HG03060 (cell line): ENCODE measurements around the gene MOSPD3.
"Not testable (repeated sequence)": the region's sequence is repeated elsewhere in the genome, so short reads cannot be mapped to it uniquely, and the experiment has no call there.

ENCODE experiments used
- ATAC-seq: cut with Tn5 transposase; IDR thresholded peaks from one replicate; pipeline ENCODE4 v1.9.1; 2021; ENCODE audit warnings: low read depth, moderate number of reproducible peaks; ENCODE audit not compliant: unreplicated experiment

Gene MOSPD3, protein sequence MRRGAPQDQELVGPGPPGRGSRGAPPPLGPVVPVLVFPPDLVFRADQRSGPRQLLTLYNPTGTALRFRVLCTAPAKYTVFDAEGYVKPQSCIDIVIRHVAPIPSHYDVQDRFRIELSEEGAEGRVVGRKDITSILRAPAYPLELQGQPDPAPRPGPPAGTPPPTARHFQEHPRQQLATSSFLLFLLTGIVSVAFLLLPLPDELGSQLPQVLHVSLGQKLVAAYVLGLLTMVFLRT

DNA sequence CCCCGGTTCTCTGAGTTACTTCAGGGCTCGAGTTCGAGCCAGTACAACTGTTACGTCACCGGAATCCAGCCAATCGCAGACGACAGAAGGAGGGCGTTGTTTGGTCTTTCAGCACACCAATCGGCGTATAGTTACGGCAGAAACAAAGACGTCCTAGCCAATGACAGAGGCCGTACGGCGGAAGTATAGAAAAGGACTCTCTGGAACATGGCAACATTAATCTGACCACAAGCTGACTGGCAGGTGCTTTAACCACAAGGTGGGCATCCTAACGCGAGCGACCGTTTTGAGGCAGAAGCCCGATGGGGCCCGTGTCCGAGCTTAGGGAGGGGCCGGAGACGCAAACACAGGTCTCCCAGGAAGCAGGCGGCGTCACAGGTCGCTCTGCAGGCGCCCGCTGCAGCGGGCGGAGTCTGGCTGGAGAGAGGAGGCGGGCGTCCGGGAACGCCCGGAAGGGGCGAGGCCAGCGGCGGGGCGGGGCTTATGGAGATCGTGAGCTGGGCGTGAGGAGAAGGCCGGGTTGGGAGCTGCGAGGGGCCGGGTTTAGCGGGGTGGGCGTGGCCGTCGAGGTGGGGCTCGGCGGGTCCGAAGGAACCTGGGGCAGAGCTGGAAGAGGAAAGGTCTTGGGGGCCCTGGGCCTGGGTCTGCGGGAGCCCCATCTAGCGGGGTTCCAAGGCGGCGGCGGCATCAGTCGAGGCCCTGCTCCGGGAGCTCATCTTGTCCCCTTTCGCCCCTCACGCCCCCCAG is at the start of gene MOSPD3:
MOSPD3 (plus strand) TSS at position 558 of the 747 bp plus-strand sequence. CDS start 252 bp downstream, outside the sequence.
- peak; percentile 93 for ATAC-seq

DNA sequence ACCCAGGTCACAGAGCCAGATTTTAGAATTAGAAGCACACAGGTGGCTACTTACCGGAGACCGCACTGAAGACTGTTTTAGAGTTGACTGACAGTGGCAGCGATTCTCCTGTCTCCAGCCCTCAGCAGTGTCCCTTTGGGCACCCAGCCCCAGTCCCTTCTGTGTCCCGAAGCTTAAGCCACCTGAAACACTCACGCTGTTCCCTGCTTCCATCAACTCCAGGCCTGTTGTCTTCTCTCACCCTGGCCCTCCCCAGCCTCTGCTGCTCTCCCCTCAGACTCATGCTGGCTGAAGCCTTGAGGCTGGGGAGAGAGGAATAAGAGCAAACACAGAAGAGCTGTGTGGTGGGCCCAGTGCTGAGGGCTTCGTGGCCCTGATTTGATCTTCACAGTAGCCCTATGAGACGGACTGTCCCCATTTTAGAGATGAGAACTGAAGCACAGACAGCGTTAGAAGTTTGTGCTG is 49.2 kb upstream of the MOSPD3 start:
- no peak for ATAC-seq

DNA sequence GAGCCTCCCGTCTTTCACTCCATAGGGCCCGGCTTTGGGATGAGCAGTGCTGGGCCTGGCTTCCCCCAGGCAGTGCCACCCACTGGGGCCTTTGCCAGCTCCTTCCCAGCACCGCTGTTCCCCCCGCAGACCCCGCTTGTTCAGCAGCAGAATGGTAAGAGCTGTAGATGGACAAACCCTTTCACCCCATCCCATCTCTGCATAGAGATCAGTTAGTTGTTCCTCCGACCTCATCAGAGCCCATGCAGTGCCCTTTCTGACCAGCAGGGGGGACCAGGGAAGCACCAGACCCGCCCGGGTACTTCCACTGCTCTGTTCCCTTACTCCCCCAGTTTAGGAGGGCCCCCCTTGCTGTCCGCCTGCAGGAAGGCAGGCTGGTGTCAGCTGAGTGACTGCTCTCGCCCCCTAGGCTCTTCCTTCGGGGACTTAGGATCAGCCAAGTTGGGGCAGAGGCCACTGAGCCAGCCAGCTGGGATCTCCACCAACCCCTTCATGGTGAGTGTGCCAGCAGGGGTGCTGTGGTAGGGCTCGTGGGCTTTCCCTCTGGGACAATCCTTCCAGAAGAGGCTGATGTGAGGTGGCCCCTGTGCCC is 48.4 kb upstream of the MOSPD3 start:
- no peak for ATAC-seq

DNA sequence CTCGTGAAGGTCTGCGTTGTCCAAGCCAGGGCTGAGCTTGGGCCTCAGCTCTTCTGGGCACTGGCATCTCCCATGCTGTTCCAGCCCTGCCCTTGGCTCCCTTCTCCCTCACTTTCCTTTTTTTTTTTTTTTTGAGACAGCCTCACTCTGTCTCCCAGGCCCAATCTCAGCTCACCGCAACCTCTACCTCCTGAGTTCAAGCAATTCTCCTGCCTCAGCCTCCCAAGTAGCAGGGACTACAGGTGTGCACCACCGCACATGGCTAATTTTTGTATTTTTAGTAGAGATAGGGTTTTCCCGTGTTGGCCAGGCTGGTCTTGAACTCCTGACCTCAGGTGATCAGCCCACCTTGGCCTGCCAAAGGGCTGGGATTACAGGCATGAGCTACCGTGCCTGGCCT is 47.9 kb upstream of the MOSPD3 start:
- not testable (repeated sequence) for ATAC-seq

DNA sequence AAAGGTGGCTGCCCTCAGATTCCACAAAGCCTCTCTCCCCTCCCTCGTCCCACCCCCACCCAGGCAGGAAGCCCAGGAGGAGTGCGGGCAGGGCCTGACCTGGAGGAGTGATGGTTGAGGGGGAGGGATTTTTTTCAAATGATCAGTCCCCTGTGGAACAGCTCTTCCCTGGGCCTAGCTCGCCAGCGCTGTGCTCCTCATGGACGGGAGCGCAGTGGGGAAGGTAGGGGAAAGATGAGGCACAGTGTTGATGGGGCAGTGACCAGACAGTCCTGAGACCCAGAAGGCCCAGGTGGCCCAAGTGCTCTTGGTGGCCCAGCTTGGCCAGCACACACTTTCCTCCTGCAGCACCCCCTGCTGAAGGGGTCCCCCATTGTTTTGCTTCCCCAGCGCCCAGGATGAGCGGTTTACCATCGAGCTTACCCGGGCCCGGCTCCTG is 47.2 kb upstream of the MOSPD3 start:
- ATAC-seq: no peak

DNA sequence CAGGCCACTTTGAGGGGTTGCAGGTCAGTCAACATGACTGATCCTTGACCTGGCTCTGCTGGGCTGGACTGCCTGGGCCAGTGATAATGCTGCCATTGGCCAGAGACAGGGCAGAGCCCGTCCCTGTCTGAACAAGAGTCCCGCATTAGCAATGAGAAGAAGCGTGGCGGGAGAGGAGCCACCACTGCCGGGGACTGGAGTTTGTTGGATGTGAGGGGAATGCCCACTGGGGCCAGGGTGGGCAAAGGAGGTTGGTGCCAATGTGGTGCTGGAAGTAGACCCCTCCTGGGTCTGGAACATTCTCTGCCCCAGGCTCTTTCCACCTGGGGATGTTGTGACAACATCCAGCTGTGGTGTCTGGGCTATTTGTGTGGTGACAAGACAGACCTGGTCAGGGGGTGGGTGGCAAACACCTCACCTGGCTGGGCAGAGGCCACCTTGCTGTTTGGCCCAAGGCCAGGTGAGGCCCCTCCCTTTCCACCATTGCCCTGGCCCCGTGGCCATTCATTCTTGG is 46.3 kb upstream of the MOSPD3 start:
- ATAC-seq: no peak

DNA sequence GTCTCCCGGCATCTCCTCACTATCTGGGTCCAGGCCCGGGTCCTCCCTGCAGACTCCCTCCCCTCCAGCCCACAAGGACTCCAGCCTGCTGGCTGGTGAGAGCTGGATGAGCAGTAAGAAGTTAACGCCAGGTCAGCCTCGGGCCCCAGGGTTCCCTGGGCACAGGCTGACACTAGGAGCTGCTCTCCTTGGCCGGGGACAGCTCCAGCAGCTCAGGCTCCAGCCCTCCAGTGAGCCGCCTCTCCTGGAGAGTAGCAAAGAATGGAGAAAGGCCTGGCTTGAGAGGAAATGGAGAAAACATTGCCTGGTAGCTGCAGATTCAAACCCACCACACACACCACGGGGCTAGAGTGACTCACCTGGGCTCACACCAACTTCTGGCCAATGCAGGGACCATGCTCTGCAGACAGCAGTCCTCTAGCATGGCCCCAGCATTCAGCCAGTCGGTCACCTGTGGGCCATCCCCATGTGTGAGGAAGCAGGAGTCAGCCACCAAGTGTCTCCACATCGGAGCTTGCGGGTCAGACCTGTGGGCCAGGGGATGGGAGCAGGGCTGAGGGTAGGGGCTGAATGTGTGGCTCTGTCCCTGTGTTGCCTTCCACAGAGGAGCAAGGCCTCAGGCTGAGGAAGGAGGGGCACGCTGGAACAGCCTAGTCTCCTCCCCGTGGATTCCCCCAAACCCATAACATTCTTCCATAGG is 45.2 kb upstream of the MOSPD3 start:
- ATAC-seq: no peak

DNA sequence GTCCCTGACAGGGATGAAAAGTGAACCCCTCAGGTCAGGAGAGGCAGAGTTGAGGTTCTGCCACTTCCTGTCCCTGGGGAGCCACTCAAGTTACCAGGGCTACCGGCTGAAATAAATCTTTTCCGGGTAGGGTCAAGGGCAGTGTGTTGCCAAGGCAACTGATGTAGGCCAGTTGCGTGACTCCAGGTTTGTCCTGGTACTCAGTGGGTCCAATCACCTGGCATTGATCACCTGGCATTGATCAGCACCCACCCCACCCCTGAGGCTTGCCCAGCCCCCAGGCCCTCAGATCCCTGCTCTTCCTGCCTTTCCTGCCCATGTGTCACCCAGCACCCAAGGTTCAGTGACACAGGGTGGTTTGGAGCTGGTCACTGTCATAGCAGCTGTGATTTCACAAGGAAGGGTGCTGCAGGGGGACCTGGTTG is 44.6 kb upstream of the MOSPD3 start:
- ATAC-seq: no peak

DNA sequence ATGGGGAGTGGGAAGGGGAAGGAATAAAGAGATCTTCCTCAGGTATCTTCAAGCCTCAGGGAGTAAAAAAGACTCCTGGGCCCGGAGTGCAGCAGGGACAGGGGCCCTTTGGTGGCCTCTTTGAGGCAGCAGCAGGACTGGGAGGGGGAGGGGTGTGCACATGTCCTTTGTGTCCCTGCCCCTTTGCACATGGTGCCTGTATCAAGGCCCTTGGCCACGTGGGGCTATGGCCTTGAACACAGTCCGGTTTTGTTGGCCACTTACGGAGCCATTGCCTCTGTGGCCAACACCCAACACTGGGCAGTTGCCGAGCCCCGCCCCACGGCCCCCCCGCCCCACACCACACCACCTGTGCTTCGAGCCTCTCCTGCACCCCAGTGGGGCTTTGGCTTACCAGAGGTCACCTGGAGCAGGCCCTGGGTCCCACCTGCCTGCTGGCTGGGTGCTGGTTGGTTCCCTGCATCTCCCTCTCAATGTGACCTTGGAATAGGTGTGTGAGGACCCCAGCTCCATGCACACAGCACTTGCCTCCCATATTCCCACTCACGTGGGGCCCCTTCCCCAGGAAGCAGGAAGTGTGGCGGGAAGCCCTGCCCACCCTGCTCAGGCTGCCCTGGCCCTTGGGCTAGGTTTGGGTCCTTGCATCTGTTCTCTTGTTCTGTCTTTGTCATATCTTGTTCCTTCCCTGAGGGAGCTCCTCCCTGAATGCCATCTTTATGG is 44.0 kb upstream of the MOSPD3 start:
- ATAC-seq: no peak

DNA sequence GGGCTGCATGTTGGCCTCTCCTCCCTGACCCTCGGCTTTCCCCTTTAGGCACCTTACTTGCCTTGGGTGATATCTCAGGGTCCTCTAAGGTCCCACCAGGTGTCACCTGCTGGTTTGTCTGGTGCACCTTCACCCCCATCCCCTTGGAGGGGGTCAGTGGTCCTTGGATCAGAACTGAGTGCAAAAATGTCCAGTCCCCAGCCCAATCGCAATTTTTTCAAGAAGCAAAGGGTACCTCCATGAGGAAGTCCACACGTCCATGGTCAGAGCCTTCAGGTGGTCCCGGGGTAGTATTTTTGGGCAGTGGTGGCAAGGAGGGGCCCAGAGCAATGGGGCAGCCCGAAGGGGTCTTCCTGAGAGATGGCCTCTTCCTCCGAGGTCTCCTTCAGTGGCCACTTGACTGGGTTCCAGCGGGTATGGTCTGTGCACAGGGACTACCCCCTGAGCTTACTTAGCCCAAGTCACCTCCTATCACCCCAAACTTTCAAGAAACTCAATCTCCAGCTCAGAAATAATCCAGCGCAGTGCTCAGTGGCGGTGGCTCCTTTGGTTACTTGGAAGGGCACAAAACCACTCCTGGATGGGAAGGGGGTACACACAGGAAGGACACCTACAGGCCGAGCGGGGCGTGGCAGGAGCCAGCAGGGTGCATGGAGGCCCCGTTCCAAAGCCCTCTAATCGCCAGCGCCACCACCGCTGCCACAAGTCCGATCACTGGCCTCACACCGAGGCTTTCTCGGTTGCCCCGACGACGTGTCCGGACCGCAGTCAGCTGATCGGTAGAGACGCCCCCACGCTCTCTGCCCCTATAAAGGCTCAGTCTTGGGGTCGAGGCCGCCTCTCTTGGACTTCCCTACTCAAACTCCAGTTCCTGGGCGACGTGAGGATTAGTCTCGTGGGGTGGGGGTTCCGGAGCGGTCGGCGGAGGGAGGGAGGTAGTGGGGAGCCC is 43.2 kb upstream of the MOSPD3 start:
- ATAC-seq: no peak

DNA sequence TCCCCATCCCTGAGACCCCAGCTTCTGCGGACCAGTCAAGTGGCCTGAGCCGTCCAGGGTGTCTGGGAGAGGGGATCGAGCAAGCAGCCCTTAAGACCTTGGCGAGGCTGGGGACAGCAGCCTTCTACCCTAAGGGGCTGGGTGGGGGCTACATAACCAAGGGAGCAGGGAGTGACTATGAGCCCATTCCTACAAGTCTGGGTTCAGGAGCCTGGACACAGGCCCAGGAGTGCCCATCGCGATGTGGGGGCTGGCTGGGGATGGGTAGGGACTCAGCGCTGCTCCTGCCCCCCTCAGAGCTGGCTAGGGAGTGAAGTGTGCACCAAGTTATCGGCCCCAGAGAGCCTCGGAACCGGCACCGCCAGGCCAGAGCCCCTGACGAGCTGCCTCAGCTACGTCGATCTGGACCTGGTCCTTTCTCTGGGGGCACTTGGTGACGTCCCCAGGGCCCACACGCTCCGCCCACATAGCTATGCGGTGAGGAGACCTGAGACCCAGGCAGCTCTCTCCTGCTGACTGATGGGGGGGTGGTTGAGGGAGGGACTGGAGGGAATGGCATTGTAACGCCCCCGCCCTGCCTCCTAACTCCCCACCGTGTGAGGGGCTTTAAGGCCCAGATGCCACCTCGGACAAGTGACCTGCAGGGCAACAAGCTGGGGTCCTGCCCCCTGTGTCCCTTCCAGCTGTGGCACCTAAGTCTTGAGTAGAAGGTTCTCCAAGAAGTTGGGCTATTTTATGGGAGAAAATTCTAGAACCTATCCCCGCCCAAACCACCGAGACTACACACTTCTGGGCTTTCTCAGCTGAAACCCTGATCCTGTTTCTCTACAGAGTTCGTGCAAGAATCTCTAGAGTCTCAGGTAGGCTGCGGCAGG is 41.1 kb upstream of the MOSPD3 start:
- no peak for ATAC-seq

DNA sequence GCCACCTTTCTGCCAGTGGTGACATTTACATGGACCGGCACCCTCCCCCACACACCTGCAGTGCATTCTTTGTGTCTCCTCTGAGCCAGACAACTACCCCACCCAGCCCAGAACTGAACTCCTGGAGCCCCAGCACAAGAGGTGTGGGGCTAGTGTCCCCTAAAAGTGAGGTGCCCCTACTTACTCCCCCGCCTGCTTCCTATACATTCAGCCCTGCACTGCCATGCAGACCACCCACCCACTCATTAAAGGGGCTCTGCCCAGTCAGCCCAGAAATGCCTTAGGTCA is 40.6 kb upstream of the MOSPD3 start:
- no peak for ATAC-seq

DNA sequence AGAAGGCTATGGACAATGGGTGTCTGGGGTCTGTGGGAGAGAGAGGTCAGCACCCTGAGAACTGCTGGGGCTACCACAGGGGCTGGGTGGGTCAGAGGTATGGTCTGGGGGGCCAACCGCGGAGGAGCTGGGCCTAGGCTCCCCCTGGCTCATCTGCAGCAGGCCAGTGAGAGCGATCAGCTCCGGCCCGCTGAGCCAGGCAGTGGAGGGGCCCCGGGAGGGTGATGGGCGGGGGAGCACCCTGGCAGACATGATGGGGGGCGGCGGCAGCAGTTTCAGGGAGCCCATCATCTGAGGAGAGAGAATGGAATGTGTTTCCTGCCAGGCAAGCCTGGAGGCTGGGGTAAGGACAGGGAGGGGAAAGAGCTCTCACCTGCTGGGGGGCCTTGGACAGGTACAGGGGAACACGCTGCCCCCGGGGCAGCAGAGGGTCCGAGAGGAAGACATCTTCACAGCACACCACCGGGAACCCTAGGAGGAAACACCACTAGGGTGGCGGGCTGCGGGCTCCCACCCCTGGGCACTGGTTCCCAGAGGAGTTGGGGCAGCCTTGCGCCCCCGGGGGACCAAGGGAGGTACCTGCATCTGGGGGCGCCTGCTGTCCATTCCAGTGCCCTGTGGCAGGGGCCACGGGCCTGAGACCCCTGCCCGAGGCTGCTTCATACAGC is 39.9 kb upstream of the MOSPD3 start:
- ATAC-seq: no peak

DNA sequence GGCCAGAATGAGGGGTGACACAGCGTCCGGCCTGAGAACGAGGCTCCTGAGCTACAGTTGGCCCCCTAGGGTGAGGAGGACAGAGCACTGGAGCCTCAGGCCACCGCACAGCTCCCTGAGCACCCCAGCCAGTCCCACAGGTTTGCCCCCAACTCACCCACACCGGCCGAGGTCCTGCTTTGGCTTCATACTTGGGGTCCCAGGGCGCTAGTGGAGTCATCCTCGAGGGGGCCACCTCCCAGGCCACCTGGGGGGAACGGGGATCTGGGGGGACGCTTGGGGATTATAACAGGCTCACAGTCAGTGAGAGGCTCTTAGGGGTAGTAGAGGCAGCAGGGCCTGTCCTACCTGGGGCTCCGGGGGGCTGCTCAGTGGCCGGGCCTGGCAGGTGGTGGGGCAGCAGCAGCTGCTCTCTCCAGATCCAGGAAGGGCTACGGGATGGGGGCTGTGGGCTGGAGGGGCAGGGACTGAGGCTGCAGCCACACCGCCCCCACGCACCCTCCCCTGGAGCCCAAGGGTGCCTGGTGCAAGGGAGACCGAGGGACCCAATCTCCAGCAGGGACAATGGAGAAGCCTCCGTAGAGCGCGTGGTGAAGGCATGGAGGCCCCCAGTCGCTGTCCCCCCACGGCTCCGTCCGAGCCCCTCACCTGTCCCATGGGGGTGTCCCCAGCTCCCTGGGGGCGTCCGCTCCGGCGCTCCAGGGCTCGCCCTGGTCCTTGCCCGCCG is 39.2 kb upstream of the MOSPD3 start:
- no peak for ATAC-seq

DNA sequence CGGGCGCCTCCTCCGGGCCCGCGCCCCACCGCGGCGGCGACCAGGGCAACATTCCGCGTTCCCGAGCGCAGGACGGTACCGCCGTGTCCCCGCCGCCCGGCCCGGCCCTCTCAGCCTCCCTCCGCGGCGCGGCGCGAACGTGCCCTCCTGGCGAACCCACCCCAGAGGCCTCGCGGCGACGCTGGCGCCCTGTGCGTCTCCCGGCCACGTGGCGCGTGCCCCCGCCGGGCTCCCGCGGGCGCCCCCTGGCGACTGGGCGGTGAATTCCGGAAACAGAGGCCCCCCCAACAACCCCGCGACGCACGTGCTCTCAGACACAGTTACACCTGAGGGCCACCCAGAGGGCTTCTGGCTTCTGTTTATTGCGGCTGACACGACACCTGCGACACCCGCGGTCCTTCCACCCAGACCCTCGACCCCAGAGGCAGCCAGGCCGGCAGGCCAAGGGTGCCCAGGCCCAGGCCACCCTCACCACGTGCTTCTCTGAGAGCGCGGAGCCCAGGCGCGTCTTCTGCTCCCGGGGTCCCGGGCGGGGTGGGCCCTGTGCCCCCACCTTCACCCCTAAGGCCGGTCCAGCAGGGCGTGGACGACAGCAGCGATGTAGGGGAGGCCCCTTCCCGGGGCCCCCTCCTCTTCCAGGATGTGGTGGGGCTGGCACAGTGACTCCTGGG is 38.5 kb upstream of the MOSPD3 start, which contains the start of gene SAP25:
SAP25 (minus strand) TSS at position 210 of the 671 bp plus-strand sequence; CDS start at position 52, 158 bp downstream.
- ATAC-seq: no peak
